NCI-H82 (cell line): ENCODE results near the gene CFD.
A peak's percentile ranks its signal among the peaks of the same experiment; 100 is the strongest.
"Not testable (repeated sequence)": the region's sequence is repeated elsewhere in the genome, so short reads cannot be mapped to it uniquely, and the experiment has no call there.

ENCODE experiments used
- DNase-seq: peaks from one replicate; lab custom pipeline; 2025; lab: John Stamatoyannopoulos, UW

CFD gene

DNA sequence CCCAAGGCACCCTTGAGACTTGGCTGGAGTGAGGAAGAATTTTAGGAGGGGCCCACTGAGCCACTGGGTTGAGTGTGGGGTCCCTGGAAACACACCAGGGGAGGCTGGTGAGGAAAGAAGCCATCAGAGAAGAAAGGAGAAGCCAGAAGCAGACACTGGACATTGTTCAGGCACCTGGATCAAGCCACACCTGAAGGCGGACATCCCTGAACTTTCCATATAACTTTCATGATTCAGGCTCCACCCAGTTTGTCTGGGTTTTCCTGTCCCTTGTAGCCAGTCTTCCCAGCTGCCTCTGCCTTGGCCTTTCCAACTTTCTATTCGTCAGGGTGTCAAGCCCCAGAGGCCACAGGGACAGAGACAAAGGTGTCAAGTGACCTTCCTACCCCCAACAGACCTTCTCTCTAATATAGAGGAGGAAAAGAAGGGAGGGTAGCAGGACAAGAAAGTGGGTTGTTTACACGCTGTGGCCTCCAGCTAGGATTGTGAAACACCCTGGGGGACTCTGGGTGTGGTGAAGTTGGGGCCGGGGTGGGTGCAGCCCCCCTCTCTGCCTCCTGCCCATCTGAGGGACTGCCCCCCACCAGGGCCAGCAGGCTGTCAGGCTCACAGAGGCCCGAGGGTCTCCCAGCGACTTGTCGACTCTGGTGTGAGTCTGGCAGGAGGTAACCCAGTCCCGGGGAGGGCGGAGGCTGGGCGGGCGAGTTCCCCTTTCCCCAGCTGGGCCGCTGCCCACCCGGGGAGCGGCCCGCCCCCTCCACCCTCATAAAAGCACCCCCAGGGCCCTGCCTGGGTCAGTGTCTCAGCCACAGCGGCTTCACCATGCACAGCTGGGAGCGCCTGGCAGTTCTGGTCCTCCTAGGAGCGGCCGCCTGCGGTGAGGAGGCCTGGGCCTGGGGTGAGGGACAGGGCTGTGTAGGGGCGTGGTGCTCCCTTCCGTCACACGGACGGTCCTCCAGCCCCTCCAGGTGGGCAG is at the start of gene CFD:
CFD (plus strand) TSS at position 797 of the 976 bp plus-strand sequence; CDS start at position 823, 26 bp downstream.
- DNase-seq, result no peak

DNA sequence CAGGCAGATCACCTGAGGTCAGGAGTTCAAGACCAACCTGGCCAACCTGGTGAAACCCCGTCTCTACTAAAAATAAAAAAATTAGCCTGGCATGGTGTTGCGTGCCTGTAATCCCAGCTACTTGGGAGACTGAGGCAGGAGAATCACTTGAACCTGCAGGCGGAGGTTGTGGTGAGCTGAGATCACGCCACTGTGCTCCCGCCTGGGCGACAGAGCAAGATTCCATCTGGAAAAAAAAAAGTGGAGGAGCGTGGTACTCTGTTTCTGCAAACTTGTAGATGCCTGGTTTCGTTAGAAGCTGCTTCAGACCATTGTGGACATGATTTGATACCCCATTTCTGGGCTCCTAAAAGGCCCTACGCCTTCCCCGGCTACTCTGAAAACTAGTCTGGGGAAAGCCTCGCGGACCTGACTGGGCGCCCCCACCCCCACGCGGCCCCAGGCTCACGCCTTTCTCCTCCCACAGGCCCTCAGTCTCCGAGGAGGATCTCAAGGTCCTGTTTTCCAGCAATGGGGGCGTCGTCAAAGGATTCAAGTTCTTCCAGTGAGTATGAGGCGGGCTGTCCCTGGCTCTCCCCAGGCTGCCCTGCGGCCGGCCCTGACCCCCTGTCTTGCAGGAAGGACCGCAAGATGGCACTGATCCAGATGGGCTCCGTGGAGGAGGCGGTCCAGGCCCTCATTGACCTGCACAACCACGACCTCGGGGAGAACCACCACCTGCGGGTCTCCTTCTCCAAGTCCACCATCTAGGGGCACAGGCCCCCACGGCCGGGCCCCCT is 49.2 kb upstream of the CFD start:
- no peak for DNase-seq

GRCh38 chr19:810883-811489 is 48.5 kb upstream of the CFD start:
- DNase-seq, result no peak

DNA sequence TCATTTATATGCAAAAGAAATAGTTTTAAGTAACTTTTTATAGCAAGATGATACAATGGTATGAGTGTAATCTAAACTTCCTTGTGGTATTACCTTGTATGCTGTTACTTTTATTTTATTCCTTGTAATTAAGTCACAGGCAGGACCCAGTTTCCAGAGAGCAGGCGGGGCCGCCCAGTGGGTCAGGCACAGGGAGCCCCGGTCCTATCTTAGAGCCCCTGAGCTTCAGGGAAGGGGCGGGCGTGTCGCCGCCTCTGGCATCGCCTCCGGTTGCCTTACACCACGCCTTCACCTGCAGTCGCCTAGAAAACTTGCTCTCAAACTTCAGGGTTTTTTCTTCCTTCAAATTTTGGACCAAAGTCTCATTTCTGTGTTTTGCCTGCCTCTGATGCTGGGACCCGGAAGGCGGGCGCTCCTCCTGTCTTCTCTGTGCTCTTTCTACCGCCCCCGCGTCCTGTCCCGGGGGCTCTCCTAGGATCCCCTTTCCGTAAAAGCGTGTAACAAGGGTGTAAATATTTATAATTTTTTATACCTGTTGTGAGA is 47.9 kb upstream of the CFD start:
- DNase-seq, result no peak

DNA sequence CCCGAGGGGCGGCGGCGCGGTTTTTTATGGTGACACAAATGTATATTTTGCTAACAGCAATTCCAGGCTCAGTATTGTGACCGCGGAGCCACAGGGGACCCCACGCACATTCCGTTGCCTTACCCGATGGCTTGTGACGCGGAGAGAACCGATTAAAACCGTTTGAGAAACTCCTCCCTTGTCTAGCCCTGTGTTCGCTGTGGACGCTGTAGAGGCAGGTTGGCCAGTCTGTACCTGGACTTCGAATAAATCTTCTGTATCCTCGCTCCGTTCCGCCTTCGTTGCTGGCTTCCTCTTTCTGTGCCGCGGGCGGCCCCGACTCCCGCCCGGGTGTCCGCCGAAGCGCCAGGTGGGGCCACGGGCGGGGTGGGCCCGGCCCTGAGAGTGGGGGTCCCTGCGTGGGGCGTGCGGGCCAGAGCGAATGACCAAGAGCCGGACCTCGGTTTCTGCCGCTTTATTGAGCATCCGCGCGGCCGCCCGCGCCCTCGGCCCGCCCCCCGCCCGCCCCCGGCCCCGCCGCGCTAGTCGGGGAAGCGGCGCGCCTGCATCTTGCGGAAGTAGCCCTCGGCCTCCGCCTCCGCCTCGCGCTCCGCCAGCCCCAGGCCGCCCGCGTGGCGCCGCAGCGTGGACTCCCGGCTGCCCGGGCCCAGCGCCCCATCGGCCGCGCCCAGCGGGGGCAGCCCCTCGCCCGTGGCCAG is 47.3 kb upstream of the CFD start:
- DNase-seq, result peak; percentile 30

- no peak for DNase-seq
Observed at GRCh38 chr19:812747-813218, 46.7 kb upstream of the CFD start.

DNA sequence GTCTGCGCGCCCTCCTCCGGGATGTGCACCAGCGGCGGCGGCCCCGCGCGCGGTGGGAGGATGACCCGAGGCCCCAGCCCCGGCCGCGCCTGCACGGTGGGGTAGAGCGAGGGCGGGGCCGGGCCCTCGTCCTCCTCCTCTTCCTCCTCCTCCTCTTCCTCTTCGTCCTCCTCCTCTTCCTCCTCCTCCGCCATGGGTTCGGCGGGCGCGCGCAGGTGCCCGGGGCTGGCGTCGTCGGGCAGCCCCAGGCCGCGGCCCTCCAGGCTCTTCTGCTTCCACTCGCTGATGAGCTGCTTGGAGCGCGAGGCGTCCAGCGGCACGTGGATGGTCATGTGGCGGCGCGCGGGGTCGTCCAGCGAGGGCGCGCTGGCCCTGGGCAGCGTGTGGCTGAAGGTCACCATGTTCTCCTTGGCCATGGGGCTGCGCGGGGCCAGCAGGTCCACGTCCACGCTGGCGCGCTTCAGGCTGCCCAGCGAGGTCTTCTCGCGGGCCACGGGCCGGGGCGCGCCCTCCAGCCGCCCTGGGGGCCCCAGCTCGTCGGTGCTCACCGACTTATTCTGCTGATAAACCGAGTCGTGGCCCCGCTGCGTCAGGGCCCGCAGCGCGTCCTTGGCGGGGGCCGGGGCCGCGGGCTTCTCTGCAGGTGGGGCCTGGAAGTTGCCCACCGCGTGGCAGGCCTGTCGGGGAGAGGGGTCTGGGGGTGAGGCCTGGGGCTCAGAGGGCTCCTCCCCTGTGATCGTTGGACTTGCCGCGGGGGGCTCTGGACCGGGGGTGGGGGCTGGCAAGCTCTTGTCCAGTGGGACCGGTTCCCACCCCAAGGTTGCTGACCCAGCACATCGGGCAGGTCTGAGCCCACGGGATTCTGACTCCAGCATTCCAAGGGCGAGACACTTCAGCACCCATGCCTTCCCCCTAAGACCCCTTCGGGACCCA is 46.0 kb upstream of the CFD start:
- DNase-seq, result no peak

DNA sequence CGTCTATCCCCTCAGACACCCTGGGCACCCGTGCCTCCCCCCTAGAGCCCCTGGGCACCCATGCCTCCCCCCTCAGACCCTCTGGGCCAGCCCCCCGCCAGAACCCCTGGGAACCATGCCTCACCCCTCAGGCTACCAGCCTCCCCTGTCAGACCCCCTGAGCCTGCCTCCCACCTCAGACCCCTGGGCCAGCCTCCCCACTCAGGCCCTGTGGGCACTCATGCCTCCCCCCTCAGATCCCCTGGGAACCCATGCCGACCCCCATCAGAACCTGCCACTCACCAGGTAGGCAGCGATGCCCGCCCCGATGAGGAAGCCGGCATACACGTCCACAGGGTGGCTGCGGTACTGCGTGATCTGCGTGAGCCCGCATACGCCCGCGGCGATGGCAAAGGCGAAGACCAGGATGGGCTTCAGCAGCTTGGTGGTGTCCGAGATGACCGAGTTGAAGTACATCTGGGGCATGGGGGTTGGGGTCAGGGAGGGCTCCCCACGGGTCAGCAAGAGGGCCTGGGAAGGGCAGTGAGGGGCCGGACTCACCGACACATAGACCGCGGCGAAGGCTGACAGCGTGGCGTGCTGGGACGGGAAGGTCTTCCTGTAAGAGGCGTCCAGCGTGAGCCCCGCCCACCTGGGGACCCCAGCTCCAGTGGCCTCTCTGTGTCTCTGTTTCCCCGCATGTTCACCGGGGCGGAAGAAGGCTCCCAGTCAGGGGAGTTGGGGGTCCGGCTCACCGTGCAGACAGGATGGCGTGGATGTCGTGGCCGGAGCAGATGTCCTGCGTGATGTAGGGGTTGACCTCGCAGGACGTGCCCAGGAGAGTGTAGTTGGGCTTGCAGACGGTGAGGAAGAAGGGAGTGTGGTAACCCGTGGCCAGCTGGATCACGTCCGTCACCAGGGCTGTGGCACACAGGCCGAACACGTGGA is 45.0 kb upstream of the CFD start:
- no peak for DNase-seq

DNA sequence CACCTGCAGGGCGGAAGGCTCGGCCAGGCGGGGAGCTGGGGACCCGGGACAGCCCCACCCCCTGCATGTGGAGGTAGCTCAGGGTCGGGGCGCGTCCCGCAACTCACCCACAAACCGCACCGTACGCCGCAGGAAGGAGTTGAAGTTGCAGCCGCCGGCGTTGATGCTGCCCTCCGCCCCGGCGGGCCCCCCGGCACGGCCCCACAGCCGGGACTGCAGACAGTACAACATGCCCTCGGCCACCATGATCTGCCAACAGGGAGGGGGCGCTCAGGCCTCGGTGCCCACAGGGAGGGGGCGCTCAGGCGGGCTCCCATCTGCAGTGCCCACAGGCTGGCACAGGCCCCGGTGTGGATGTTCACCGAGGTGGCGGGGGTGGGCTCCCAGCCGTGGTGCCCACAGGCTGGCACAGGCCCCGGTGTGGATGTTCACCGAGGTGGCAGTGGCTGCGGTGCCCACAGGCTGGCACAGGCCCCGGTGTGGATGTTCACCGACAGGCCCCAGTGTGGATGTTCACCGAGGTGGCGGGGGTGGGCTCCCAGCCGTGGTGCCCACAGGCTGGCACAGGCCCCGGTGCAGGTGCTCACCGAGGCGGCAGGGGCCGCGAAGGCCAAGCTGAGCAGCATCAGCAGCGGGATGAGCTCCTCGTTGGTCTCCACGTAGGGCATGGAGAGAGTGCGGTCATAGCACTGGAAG is 44.2 kb upstream of the CFD start:
- no peak for DNase-seq

- DNase-seq, result no peak
Observed at GRCh38 chr19:815775-816499, 43.5 kb upstream of the CFD start.

DNA sequence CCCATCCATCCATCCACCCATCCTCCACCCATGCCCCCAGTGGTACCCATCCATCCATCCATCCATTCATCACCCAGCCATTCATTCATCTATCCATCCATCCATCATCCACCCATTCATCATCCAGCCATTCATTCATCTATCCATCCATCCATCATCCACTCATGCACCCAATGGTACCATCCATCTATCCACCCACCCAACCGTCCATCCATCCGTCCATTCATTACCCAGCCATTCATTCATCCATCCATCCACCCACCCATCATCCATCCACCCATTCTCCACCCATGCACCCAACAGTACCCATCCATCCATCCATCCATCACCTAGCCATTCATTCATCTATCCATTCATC is 43.0 kb upstream of the CFD start:
- DNase-seq, result no peak

GRCh38 chr19:820212-820611 is 39.3 kb upstream of the CFD start:
- DNase-seq, result not testable (repeated sequence)

DNA sequence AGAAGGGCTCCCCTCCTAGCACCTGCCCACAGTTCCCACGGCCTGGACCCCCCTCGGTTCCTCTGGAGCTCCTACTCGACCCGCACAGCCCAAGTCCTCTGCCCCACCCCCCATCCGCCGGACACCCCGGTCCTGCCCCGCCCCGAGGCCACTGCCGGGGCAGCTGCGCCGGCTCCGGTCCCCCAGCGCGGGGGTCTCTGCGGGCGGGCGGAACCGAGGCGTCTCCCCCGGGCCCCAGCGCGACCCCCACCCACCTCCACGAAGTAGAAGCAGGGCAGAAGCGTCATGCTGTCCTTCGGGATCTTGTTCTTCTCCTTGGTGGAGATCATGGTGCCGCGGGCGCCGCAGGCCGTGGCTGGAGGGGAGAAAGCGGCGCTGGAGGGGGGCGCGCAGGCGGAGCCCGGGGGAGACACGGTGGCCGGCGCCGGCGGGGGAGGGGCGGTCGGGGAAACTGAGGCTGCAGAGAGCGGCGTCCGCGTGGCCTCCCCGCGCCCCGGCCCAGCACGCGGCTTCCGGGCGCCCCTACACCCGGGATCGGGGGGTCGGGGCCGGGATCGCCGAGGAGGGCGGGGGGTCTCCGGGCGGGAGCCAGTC is 38.1 kb upstream of the CFD start:
- no peak for DNase-seq

DNA sequence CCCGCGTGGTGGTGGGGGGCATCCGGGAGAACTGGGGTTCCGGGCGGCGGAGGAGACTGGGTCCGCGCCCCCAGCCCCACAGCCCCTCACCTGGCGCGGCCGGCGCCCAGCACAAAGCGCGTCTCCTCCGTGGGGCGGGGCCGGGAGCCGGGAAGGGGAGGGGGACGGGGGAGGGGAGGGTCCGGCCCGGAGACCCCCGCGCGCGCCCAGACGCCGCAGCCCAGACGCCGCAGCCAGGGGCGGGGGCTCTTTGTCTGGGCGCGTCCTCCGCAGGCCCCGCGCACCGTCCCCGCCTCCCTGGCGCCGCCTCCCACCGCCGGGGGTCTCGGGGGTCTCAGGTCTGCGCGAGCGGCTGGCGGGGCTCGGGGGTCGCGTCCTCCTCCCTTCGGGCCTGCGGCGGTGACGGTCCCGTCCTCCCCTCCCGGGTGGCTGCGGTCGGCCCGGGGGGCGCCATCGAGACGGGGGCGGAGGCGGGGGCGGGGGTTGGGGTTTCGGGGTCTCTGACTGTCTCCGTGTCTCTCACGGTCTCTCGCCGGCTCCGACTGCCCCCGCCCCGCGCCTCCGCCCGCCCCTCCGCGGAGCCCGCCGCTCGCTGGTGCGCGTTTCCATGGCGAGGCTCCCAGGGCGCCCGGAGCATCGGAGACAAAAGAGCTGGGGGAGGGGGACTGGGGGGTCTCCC is 37.5 kb upstream of the CFD start, which contains the start of gene PLPPR3:
PLPPR3 (minus strand) TSS at position 131 of the 679 bp plus-strand sequence. CDS start 396 bp downstream, outside the sequence.
- no peak for DNase-seq

- no peak for DNase-seq
Observed at GRCh38 chr19:823565-824121, 35.8 kb upstream of the CFD start.

- DNase-seq, result no peak
Observed at GRCh38 chr19:824885-825284, 34.6 kb upstream of the CFD start.
